GM23338 (cell line): ENCODE data around the gene PLCL1. TPM values are rescaled to one million over a fixed set of nuclear protein-coding genes. Genes with fewer than 3 reads are reported as not detected.

Experiments used
- ATAC-seq: fragments of 200-7000 bp; cut with Tn5 transposase; 3 replicates; pipeline ENCODE4 v1.9.1; 2020
- DNase-seq: peaks from one replicate; pipeline ENCODE4 v3.0.0-alpha.2; 2015; ENCODE audit warnings: low spot score
- H2AFZ ChIP-seq: fragments of 200-600 bp; sonication (generic); 2 replicates; pipeline ENCODE4 v1.8.0; 2016; ENCODE audit warnings: antibody characterized with exemption, mild to moderate bottlenecking, moderate library complexity
- H3F3A ChIP-seq: fragments of 200-600 bp; sonication (generic); replicated peaks from 2 replicates; pipeline ENCODE4 v1.8.0; 2017; ENCODE audit warnings: antibody characterized with exemption, mixed run types, low read depth
- H3K27ac ChIP-seq: fragments of 200-600 bp; sonication (generic); 2 replicates; pipeline ENCODE4 v1.6.1; 2016; ENCODE audit warnings: low read depth
- H3K27me3 ChIP-seq: fragments of 200-600 bp; sonication (generic); 2 replicates; pipeline ENCODE4 v1.8.0; 2016; ENCODE audit warnings: mild to moderate bottlenecking, mixed run types, moderate library complexity; ENCODE audit not compliant: insufficient read depth
- H3K36me3 ChIP-seq: fragments of 200-600 bp; sonication (generic); 2 replicates; pipeline ENCODE4 v1.8.0; 2016; ENCODE audit warnings: mild to moderate bottlenecking; ENCODE audit not compliant: insufficient read depth
- H3K4me1 ChIP-seq: fragments of 200-600 bp; sonication (generic); 2 replicates; pipeline ENCODE4 v1.8.0; 2016; ENCODE audit warnings: mild to moderate bottlenecking, moderate library complexity; ENCODE audit not compliant: insufficient read depth
- H3K4me2 ChIP-seq: fragments of 200-600 bp; sonication (generic); 2 replicates; pipeline ENCODE4 v1.7.1; 2017; ENCODE audit warnings: mixed run types
- H3K4me3 ChIP-seq: fragments of 200-600 bp; sonication (generic); 2 replicates; pipeline ENCODE4 v1.6.1; 2016; ENCODE audit warnings: mixed run types
- H3K79me2 ChIP-seq: fragments of 200-600 bp; sonication (generic); replicated peaks from 2 replicates; pipeline ENCODE4 v1.8.0; 2017; ENCODE audit warnings: mild to moderate bottlenecking; ENCODE audit not compliant: insufficient read depth
- H3K9me2 ChIP-seq: fragments of 200-600 bp; sonication (generic); 2 replicates; pipeline ENCODE4 v1.8.0; 2017; ENCODE audit not compliant: insufficient read depth
- H4K20me1 ChIP-seq: fragments of 200-600 bp; sonication (generic); replicated peaks from 2 replicates; pipeline ENCODE4 v1.8.0; 2017; ENCODE audit warnings: mild to moderate bottlenecking; ENCODE audit not compliant: insufficient read depth
- H3K27ac Mint-ChIP-seq: 2 replicates; pipeline ENCODE4 v1.8.0; 2020; ENCODE audit warnings: inconsistent platforms, mild to moderate bottlenecking, moderate library complexity, mixed read lengths
- H3K27me3 Mint-ChIP-seq: 3 replicates; pipeline ENCODE4 v1.8.0; 2022; ENCODE audit warnings: low read depth, mild to moderate bottlenecking, moderate library complexity, mixed read lengths, inconsistent platforms; ENCODE audit not compliant: insufficient read depth, poor library complexity
- H3K36me3 Mint-ChIP-seq: 3 replicates; pipeline ENCODE4 v1.8.0; 2021; ENCODE audit warnings: low read depth, mild to moderate bottlenecking, inconsistent platforms, moderate library complexity, mixed read lengths
- H3K4me1 Mint-ChIP-seq: 3 replicates; pipeline ENCODE4 v1.8.0; 2020; ENCODE audit warnings: mild to moderate bottlenecking, inconsistent platforms, mixed read lengths
- H3K4me3 Mint-ChIP-seq: 3 replicates; pipeline ENCODE4 v1.8.0; 2021; ENCODE audit warnings: moderate library complexity, mild to moderate bottlenecking, inconsistent platforms, mixed read lengths
- H3K9me3 Mint-ChIP-seq: 3 replicates; pipeline ENCODE4 v1.8.0; 2020; ENCODE audit warnings: moderate library complexity, mild to moderate bottlenecking, inconsistent platforms, mixed read lengths
- CREB1 ChIP-seq: fragments of 250-450 bp; sonication (Bioruptor Pico); IDR thresholded peaks from 2 replicates; pipeline ENCODE4 v1.5.0; 2020; ENCODE audit warnings: low read depth, mild to moderate bottlenecking, moderate library complexity
- EZH2 ChIP-seq: fragments of 200-600 bp; sonication (generic); IDR thresholded peaks from one replicate; pipeline ENCODE4 v1.8.0; 2017; ENCODE audit warnings: antibody characterized with exemption, mild to moderate bottlenecking, low read depth; ENCODE audit not compliant: unreplicated experiment
- EZH2phosphoT487 ChIP-seq: fragments of 200-600 bp; sonication (generic); IDR thresholded peaks from one replicate; pipeline ENCODE4 v1.8.1; 2018; ENCODE audit warnings: antibody characterized with exemption; ENCODE audit not compliant: unreplicated experiment
- JUNB ChIP-seq: IDR thresholded peaks from one replicate; pipeline ENCODE4 v1.6.1; 2016; ENCODE audit warnings: antibody characterized with exemption; ENCODE audit not compliant: unreplicated experiment
- NANOG ChIP-seq: IDR thresholded peaks from 2 replicates; pipeline ENCODE4 v1.6.1; 2016; ENCODE audit warnings: antibody characterized with exemption, borderline replicate concordance
- POLR2AphosphoS5 ChIP-seq: IDR thresholded peaks from 2 replicates; pipeline ENCODE4 v1.6.1; 2016; ENCODE audit warnings: antibody characterized with exemption, low read depth
- STAT1 ChIP-seq: IDR thresholded peaks from one replicate; pipeline ENCODE4 v1.6.1; 2016; ENCODE audit warnings: antibody characterized with exemption; ENCODE audit not compliant: unreplicated experiment
- ZNF114 ChIP-seq: fragments of 250-450 bp; sonication (Bioruptor Pico); IDR thresholded peaks from 2 replicates; pipeline ENCODE4 v1.5.0; 2020; ENCODE audit warnings: mild to moderate bottlenecking, moderate library complexity
- ZNF331 ChIP-seq: fragments of 250-450 bp; sonication (Bioruptor Pico); IDR thresholded peaks from 2 replicates; pipeline ENCODE4 v1.5.0; 2020; ENCODE audit warnings: low read depth, mild to moderate bottlenecking, moderate library complexity
- polyA plus RNA-seq: library from polyadenylated mRNA; unstranded; fragments of >200 nt; fragmentation: Nextera tagmentation; extraction: Ambion mirVana; gene quantifications from 2 replicates; pipeline ENCODE4 v1.2.1, GENCODE V29; 2016
- total RNA-seq: library from RNA; depleted of rRNA; stranded (reverse); fragments of >200 nt; shearing (Covaris generic); gene quantifications from 2 replicates; pipeline ENCODE4 v1.2.3, GENCODE V29; 2014
- TF ChIP-seq, protein P1 (sequence below): IDR thresholded peaks from 2 replicates; pipeline ENCODE4 v1.6.1; 2016; ENCODE audit warnings: antibody characterized with exemption
- TF ChIP-seq, protein P2 (sequence below): IDR thresholded peaks from one replicate; pipeline ENCODE4 v1.6.1; 2018; ENCODE audit warnings: antibody characterized with exemption; ENCODE audit not compliant: unreplicated experiment
- TF ChIP-seq, protein P3 (sequence below): fragments of 250-450 bp; sonication (Bioruptor Pico); IDR thresholded peaks from 2 replicates; pipeline ENCODE4 v1.5.0; 2020; ENCODE audit warnings: mild to moderate bottlenecking, moderate library complexity
- TF ChIP-seq, protein P4 (sequence below), 2 experiments: fragments of 200-600 bp in 1 of 2; sonication (generic) in 1 of 2; conservative IDR thresholded peaks; 2 replicates each; pipeline versions ENCODE4 v1.5.1 to v1.6.1; 2016 to 2017; ENCODE audit warnings: antibody characterized with exemption in 2 of 2, low read depth in 2 of 2, mild to moderate bottlenecking in 2 of 2, moderate library complexity in 1 of 2

The PLCL1 gene
- total and polyA plus RNA-seq, 2 experiments from 2014 or later = not detected

DNA sequence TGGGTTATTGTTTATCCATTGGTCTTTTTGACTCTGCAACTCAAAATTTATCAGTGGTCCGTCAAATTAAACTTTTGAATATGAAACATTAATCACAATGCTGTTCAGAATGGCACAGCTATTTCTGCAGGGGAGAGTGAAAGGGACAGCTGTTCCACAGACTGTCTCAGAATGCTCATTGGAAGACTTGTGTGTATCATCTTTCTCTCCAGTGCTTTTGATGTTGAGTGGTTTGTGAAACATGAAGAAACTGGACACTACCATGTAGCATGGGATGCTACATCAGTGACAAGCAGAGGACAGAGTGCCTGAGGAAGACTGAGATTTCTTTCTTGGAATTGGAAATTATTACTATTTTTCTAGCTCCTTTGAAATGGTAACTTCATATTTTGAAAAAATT, 115.7 kb downstream of the PLCL1 start:
- H4K20me1 ChIP-seq = no peaks in the 10 kb centered on the region
- H3K4me2 ChIP-seq = no peak overlapping the region
- H3K36me3 Mint-ChIP-seq = peaks cover 4% of the 10 kb centered on the region; the same call in 1 of the 3 replicates
- H3K27ac ChIP-seq = no peak overlapping the region
- DNase-seq (no peak), ATAC-seq (no peak)
- no peak overlapping the region for H3K4me3 Mint-ChIP-seq
- peaks cover 7% of the 10 kb centered on the region; the same call in 2 of the 3 replicates for H3K9me3 Mint-ChIP-seq
- no peak overlapping the region for H3K4me3 ChIP-seq
- no peaks in the 10 kb centered on the region for H3K4me1 Mint-ChIP-seq
- H2AFZ ChIP-seq = no peak overlapping the region
- no peaks in the 10 kb centered on the region for H3K9me2 ChIP-seq
- TF ChIP-seq STAT1 (no peak), EZH2phosphoT487 (no peak), POLR2AphosphoS5 (no peak), ZNF114 (CRISPR knock-in tag) (no peak), NANOG (no peak), EZH2 (no peak), ZNF331 (CRISPR knock-in tag) (no peak), JUNB (no peak), CREB1 (no peak)
- TF ChIP-seq, protein P1, sequence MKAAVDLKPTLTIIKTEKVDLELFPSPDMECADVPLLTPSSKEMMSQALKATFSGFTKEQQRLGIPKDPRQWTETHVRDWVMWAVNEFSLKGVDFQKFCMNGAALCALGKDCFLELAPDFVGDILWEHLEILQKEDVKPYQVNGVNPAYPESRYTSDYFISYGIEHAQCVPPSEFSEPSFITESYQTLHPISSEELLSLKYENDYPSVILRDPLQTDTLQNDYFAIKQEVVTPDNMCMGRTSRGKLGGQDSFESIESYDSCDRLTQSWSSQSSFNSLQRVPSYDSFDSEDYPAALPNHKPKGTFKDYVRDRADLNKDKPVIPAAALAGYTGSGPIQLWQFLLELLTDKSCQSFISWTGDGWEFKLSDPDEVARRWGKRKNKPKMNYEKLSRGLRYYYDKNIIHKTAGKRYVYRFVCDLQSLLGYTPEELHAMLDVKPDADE = no peak
- TF ChIP-seq, protein P2, sequence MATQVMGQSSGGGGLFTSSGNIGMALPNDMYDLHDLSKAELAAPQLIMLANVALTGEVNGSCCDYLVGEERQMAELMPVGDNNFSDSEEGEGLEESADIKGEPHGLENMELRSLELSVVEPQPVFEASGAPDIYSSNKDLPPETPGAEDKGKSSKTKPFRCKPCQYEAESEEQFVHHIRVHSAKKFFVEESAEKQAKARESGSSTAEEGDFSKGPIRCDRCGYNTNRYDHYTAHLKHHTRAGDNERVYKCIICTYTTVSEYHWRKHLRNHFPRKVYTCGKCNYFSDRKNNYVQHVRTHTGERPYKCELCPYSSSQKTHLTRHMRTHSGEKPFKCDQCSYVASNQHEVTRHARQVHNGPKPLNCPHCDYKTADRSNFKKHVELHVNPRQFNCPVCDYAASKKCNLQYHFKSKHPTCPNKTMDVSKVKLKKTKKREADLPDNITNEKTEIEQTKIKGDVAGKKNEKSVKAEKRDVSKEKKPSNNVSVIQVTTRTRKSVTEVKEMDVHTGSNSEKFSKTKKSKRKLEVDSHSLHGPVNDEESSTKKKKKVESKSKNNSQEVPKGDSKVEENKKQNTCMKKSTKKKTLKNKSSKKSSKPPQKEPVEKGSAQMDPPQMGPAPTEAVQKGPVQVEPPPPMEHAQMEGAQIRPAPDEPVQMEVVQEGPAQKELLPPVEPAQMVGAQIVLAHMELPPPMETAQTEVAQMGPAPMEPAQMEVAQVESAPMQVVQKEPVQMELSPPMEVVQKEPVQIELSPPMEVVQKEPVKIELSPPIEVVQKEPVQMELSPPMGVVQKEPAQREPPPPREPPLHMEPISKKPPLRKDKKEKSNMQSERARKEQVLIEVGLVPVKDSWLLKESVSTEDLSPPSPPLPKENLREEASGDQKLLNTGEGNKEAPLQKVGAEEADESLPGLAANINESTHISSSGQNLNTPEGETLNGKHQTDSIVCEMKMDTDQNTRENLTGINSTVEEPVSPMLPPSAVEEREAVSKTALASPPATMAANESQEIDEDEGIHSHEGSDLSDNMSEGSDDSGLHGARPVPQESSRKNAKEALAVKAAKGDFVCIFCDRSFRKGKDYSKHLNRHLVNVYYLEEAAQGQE = no peak
- TF ChIP-seq, protein P3, sequence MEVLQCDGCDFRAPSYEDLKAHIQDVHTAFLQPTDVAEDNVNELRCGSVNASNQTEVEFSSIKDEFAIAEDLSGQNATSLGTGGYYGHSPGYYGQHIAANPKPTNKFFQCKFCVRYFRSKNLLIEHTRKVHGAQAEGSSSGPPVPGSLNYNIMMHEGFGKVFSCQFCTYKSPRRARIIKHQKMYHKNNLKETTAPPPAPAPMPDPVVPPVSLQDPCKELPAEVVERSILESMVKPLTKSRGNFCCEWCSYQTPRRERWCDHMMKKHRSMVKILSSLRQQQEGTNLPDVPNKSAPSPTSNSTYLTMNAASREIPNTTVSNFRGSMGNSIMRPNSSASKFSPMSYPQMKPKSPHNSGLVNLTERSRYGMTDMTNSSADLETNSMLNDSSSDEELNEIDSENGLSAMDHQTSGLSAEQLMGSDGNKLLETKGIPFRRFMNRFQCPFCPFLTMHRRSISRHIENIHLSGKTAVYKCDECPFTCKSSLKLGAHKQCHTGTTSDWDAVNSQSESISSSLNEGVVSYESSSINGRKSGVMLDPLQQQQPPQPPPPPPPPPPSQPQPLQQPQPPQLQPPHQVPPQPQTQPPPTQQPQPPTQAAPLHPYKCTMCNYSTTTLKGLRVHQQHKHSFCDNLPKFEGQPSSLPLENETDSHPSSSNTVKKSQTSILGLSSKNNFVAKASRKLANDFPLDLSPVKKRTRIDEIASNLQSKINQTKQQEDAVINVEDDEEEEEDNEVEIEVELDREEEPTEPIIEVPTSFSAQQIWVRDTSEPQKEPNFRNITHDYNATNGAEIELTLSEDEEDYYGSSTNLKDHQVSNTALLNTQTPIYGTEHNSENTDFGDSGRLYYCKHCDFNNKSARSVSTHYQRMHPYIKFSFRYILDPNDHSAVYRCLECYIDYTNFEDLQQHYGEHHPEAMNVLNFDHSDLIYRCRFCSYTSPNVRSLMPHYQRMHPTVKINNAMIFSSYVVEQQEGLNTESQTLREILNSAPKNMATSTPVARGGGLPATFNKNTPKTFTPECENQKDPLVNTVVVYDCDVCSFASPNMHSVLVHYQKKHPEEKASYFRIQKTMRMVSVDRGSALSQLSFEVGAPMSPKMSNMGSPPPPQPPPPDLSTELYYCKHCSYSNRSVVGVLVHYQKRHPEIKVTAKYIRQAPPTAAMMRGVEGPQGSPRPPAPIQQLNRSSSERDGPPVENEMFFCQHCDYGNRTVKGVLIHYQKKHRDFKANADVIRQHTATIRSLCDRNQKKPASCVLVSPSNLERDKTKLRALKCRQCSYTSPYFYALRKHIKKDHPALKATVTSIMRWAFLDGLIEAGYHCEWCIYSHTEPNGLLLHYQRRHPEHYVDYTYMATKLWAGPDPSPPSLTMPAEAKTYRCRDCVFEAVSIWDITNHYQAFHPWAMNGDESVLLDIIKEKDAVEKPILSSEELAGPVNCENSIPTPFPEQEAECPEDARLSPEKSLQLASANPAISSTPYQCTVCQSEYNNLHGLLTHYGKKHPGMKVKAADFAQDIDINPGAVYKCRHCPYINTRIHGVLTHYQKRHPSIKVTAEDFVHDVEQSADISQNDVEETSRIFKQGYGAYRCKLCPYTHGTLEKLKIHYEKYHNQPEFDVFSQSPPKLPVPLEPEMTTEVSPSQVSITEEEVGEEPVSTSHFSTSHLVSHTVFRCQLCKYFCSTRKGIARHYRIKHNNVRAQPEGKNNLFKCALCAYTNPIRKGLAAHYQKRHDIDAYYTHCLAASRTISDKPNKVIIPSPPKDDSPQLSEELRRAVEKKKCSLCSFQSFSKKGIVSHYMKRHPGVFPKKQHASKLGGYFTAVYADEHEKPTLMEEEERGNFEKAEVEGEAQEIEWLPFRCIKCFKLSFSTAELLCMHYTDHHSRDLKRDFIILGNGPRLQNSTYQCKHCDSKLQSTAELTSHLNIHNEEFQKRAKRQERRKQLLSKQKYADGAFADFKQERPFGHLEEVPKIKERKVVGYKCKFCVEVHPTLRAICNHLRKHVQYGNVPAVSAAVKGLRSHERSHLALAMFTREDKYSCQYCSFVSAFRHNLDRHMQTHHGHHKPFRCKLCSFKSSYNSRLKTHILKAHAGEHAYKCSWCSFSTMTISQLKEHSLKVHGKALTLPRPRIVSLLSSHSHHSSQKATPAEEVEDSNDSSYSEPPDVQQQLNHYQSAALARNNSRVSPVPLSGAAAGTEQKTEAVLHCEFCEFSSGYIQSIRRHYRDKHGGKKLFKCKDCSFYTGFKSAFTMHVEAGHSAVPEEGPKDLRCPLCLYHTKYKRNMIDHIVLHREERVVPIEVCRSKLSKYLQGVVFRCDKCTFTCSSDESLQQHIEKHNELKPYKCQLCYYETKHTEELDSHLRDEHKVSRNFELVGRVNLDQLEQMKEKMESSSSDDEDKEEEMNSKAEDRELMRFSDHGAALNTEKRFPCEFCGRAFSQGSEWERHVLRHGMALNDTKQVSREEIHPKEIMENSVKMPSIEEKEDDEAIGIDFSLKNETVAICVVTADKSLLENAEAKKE (CRISPR knock-in tag) = no peak
- TF ChIP-seq, protein P4, sequence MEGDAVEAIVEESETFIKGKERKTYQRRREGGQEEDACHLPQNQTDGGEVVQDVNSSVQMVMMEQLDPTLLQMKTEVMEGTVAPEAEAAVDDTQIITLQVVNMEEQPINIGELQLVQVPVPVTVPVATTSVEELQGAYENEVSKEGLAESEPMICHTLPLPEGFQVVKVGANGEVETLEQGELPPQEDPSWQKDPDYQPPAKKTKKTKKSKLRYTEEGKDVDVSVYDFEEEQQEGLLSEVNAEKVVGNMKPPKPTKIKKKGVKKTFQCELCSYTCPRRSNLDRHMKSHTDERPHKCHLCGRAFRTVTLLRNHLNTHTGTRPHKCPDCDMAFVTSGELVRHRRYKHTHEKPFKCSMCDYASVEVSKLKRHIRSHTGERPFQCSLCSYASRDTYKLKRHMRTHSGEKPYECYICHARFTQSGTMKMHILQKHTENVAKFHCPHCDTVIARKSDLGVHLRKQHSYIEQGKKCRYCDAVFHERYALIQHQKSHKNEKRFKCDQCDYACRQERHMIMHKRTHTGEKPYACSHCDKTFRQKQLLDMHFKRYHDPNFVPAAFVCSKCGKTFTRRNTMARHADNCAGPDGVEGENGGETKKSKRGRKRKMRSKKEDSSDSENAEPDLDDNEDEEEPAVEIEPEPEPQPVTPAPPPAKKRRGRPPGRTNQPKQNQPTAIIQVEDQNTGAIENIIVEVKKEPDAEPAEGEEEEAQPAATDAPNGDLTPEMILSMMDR (conservative IDR thresholded peaks at IDR 0.05; ENCODE audit: low read depth in 2 of 2) = no peak
- H3K4me1 ChIP-seq = no peaks in the 10 kb centered on the region
- H3K27me3 Mint-ChIP-seq = peaks cover 2% of the 10 kb centered on the region
- no peaks in the 10 kb centered on the region for H3K27me3 ChIP-seq
- no peaks in the 10 kb centered on the region for H3K79me2 ChIP-seq
- no peak overlapping the region for H3K27ac Mint-ChIP-seq
- no peaks in the 10 kb centered on the region for H3F3A ChIP-seq
- H3K36me3 ChIP-seq = no peaks in the 10 kb centered on the region
